ENCODE measurements around the gene EXOC3. TPM values are rescaled to one million over a fixed set of nuclear protein-coding genes. Genes with fewer than 3 reads are reported as not detected.

EXOC3 gene
- total and polyA plus RNA-seq, 10 of the 15 experiments (the other 5 are each of a cell fraction or from before 2014, with no cell fraction given): 1.6 to 53.0 (median 27.9) TPM

- no peak for TF ChIP-seq USF2 (IDR thresholded peaks at IDR 0.05; ENCODE audit: borderline replicate concordance, low read depth, low read length)
- TF ChIP-seq NFIC (IDR thresholded peaks at IDR 0.05; ENCODE audit: low read depth, low read length): no peak
- TF ChIP-seq HDAC6 (IDR thresholded peaks at IDR 0.05; ENCODE audit: unreplicated experiment): no peak
- TF ChIP-seq YY1 (IDR thresholded peaks at IDR 0.05; ENCODE audit: low read depth, low read length): peak; percentile 82
- 0 out of 2 replicates have a peak, but pooled peaks have one; percentile 14 for TF ChIP-seq SMARCA5 (IDR thresholded peaks at IDR 0.05)
- TF ChIP-seq PAX8 (IDR thresholded peaks at IDR 0.05): no peak
- peak; percentile 34 to 89 for TF ChIP-seq EGR1 (IDR thresholded peaks at IDR 0.05; ENCODE audit: borderline replicate concordance in 1 of 2, low read depth in 2 of 2, low read length in 2 of 2)
- no peak for TF ChIP-seq BRCA1 (IDR thresholded peaks at IDR 0.05; ENCODE audit: low read depth, low read length)
- peak; percentile 29 for TF ChIP-seq SIX5 (IDR thresholded peaks at IDR 0.05; ENCODE audit: low read depth, low read length, severe bottlenecking)
- no peak for TF ChIP-seq CEBPZ (IDR thresholded peaks at IDR 0.05; ENCODE audit: low read depth, low read length)
- TF ChIP-seq SMAD1 (IDR thresholded peaks at IDR 0.05; ENCODE audit: low read depth, partially characterized antibody): no peak
- 0 out of 2 replicates have a peak, but pooled peaks have one; percentile 28 for TF ChIP-seq HDGF (IDR thresholded peaks at IDR 0.05)
- no peak for TF ChIP-seq PAX5 (IDR thresholded peaks at IDR 0.05; ENCODE audit: borderline replicate concordance, low read depth, low read length)
- no peak for TF ChIP-seq ZNF384 (IDR thresholded peaks at IDR 0.05; ENCODE audit: borderline replicate concordance, low read depth, low read length)
- no peak for TF ChIP-seq CHD4 (IDR thresholded peaks at IDR 0.05)
- 0 out of 2 replicates have a peak, but pooled peaks have one; percentile 30 for TF ChIP-seq TCF12 (IDR thresholded peaks at IDR 0.05; ENCODE audit: low read depth, low read length)
- TF ChIP-seq BCLAF1 (IDR thresholded peaks at IDR 0.05): no peak
- TF ChIP-seq PKNOX1 (IDR thresholded peaks at IDR 0.05): no peak
- peak; percentile 82 for TF ChIP-seq ELK1 (IDR thresholded peaks at IDR 0.05; ENCODE audit: low read depth, low read length)
- TF ChIP-seq TARDBP (IDR thresholded peaks at IDR 0.05; ENCODE audit: borderline replicate concordance): 0 out of 2 replicates have a peak, but pooled peaks have one; percentile 21
- TF ChIP-seq SIN3A (IDR thresholded peaks at IDR 0.05; ENCODE audit: low read depth, low read length): no peak
Observed at GRCh38 chr5:442335-443238, at the start of gene EXOC3 (continued).
